ENCODE data around the gene PLEK2.

DNA sequence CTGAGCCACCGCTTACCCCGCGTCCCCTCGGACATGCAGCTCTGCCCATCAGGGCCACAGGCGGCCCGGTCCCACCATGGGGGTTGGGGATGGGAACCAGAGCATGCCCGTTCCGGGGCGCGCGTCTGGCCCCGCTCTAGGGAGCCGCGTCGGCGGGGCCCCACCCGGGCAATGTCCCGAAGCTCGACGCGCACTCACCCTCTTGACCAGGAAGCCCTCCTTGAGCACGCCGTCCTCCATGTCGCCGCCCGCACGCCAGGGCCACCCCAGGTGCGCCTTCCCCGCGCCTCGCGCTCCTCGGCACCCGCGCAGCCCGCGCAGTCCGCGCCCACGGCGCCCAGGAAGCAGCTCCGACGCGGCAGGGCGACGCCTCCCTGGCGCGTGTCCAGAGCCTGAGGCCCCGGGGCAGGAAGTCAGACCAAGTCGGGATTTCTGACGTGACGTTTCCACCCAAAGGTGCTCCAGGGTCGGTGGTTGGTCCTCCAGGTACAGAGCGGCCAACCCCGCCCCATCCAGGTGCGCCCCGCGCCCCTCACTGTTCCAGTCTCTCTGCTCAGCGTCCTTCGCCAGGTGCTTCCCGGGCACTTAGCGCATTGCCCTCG lies at the start of gene PLEK2:
- TF ChIP-seq MAFK (IDR thresholded peaks at IDR 0.05; ENCODE audit: partially characterized antibody) (no peak), JUN (IDR thresholded peaks at IDR 0.05) (no peak), POLR2AphosphoS2 (conservative IDR thresholded peaks at IDR 0.05; ENCODE audit: low read length) (no peak), POLR2A (IDR thresholded peaks at IDR 0.05; ENCODE audit: low read length) (no peak), CTCF (IDR thresholded peaks at IDR 0.05) (no peak), CHD2 (IDR thresholded peaks at IDR 0.05; ENCODE audit: low read length, partially characterized antibody) (no peak), RAD21 (conservative IDR thresholded peaks at IDR 0.05 in 1 of 2, IDR thresholded peaks at IDR 0.05 in 1 of 2) (no peak), HEYL (CRISPR knock-in tag; IDR thresholded peaks at IDR 0.05) (no peak), USF2 (IDR thresholded peaks at IDR 0.05) (no peak), EP300 (IDR thresholded peaks at IDR 0.05) (no peak), NR3C1 (IDR thresholded peaks at IDR 0.05) (no peak), TP53 (CRISPR knock-in tag; IDR thresholded peaks at IDR 0.05) (no peak)
- TF ChIP-seq, protein P1, sequence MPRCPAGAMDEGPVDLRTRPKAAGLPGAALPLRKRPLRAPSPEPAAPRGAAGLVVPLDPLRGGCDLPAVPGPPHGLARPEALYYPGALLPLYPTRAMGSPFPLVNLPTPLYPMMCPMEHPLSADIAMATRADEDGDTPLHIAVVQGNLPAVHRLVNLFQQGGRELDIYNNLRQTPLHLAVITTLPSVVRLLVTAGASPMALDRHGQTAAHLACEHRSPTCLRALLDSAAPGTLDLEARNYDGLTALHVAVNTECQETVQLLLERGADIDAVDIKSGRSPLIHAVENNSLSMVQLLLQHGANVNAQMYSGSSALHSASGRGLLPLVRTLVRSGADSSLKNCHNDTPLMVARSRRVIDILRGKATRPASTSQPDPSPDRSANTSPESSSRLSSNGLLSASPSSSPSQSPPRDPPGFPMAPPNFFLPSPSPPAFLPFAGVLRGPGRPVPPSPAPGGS (IDR thresholded peaks at IDR 0.05) = no peak
